Activated T-helper 1 cell treated with anti-CD3 and anti-CD28 coated beads, Interleukin-12 subunit alpha, Interleukin-12 subunit beta, Interleukin-2, Interleukin-4 antibody, amounts not matched to agents 30 ng/mL and 10 ng/mL and 1 ng/mL, durations not matched to agents 14 hours and 24 hours and 36 hours (primary cell): Measurements from ENCODE around the gene UGT2B7. TPM values are rescaled to one million over a fixed set of nuclear protein-coding genes. Genes with fewer than 3 reads are reported as not detected.
"Not testable (repeated sequence)": the region's sequence is repeated elsewhere in the genome, so short reads cannot be mapped to it uniquely, and the experiment has no call there.

Experiments used
- DNase-seq: peaks from one replicate; pipeline ENCODE4 v3.0.0; 2021; ENCODE audit warnings: low spot score
- H3K27ac Mint-ChIP-seq: one replicate; pipeline ENCODE4 v1.8.0; 2021; ENCODE audit warnings: mild to moderate bottlenecking, mixed read lengths
- H3K27me3 Mint-ChIP-seq: one replicate; pipeline ENCODE4 v1.8.0; 2022; ENCODE audit warnings: mild to moderate bottlenecking, moderate library complexity, mixed read lengths; ENCODE audit not compliant: insufficient read depth
- H3K36me3 Mint-ChIP-seq: one replicate; pipeline ENCODE4 v1.8.0; 2021; ENCODE audit warnings: low read depth, mixed read lengths
- H3K4me1 Mint-ChIP-seq: one replicate; pipeline ENCODE4 v1.8.0; 2021; ENCODE audit warnings: low read depth, mixed read lengths
- H3K4me3 Mint-ChIP-seq: one replicate; pipeline ENCODE4 v1.8.0; 2021; ENCODE audit warnings: mild to moderate bottlenecking, moderate library complexity, mixed read lengths
- H3K9me3 Mint-ChIP-seq: one replicate; pipeline ENCODE4 v1.8.0; 2021; ENCODE audit warnings: mixed read lengths
- intact Hi-C: fragments of 100-400 bp; cut with micrococcal nuclease; formaldehyde crosslinking; loops from one replicate; pipeline ENCODE4 v1.15.1; 2024
- total RNA-seq: library from RNA; stranded (reverse); gene quantifications from 2 replicates; pipeline ENCODE4 v1.2.3, GENCODE V29; 2022

UGT2B7 gene
- total RNA-seq, 1 donor from 2014 or later: not detected

DNA sequence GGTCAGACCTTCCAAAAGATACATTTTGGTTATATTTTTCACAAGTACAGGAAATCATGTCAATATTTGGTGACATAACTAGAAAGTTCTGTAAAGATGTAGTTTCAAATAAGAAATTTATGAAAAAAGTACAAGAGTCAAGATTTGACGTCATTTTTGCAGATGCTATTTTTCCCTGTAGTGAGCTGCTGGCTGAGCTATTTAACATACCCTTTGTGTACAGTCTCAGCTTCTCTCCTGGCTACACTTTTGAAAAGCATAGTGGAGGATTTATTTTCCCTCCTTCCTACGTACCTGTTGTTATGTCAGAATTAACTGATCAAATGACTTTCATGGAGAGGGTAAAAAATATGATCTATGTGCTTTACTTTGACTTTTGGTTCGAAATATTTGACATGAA, 536 bp downstream of the UGT2B7 start:
- intact Hi-C loops: no loop called here
- no peak overlapping the region for H3K4me3 Mint-ChIP-seq
- H3K27me3 Mint-ChIP-seq: no peaks in the 10 kb centered on the region
- no peaks in the 10 kb centered on the region for H3K4me1 Mint-ChIP-seq
- no peaks in the 10 kb centered on the region for H3K9me3 Mint-ChIP-seq
- no peak overlapping the region for H3K27ac Mint-ChIP-seq
- no peaks in the 10 kb centered on the region for H3K36me3 Mint-ChIP-seq
- DNase-seq: no peak

DNA sequence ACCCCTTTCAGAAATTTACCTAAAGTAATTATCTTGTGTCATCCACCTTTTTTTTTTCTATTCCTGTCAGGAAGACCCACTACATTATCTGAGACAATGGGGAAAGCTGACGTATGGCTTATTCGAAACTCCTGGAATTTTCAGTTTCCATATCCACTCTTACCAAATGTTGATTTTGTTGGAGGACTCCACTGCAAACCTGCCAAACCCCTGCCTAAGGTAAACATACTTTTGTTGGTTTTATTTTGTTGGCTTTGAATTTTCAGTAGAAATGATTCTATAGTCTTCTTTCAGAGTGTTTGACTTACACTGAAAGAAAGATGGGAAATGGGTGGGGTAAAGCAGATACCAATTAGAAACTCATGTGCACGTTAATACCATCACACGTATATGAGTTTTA, 2.2 kb downstream of the UGT2B7 start:
- Mint-ChIP-seq H3K4me1 (no peaks in the 10 kb centered on the region), H3K4me3 (no peak overlapping the region), H3K9me3 (no peaks in the 10 kb centered on the region), H3K36me3 (no peaks in the 10 kb centered on the region), H3K27me3 (no peaks in the 10 kb centered on the region), H3K27ac (no peak overlapping the region)
- no peak for DNase-seq
- intact Hi-C loops: no loop called here

GRCh38 chr4:69099910-69100309, 3.6 kb downstream of the UGT2B7 start:
- no peak for DNase-seq
- intact Hi-C loops: no loop called here
- Mint-ChIP-seq H3K27ac (no peak overlapping the region), H3K27me3 (no peaks in the 10 kb centered on the region), H3K9me3 (no peaks in the 10 kb centered on the region), H3K4me1 (no peaks in the 10 kb centered on the region), H3K36me3 (no peaks in the 10 kb centered on the region), H3K4me3 (no peak overlapping the region)

DNA sequence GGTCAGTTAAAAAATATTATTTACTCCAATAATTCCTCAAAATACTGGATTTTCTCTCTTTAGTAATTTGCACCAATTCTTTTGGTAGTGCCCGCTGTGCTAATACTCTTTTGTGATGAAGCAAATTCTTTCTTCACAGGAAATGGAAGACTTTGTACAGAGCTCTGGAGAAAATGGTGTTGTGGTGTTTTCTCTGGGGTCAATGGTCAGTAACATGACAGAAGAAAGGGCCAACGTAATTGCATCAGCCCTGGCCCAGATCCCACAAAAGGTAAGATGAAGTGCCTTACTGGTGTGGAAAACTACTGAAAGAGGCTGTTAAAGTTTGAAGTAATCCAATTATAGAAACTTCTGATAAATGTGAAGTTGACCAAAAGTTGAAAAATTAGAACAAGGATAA, 6.4 kb downstream of the UGT2B7 start:
- H3K27me3 Mint-ChIP-seq, H3K27ac Mint-ChIP-seq, H3K36me3 Mint-ChIP-seq, DNase-seq, intact Hi-C loops, H3K4me1 Mint-ChIP-seq, H3K4me3 Mint-ChIP-seq, H3K9me3 Mint-ChIP-seq: not testable (repeated sequence)

DNA sequence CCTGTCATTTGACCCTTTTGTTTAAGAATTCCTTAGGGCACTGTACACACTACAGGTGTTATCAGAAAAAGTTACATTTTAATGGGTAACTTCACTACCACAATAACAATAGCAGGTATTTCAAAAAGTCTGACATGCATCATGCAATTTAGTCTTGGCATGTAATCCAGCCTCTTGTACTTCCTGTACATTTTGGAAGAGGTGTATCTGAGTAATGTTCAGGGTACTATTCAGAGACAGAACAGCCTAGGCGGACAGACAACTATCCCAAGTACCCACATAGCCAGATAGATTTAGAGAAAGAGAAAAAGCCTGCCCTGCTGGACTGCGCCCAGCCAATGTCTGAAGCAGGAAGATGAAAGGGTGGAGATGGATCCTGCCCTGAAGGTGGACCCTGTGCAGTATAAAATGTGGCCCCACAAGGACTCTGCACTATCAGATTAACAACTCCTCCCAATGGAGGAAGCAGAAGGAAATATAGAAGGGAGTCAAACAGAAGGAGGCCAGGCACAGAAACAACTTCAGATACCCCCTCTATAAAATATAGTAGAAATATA, 8.5 kb downstream of the UGT2B7 start:
- no peaks in the 10 kb centered on the region for H3K36me3 Mint-ChIP-seq
- H3K9me3 Mint-ChIP-seq: no peaks in the 10 kb centered on the region
- intact Hi-C loops: no loop called here
- no peak overlapping the region for H3K4me3 Mint-ChIP-seq
- H3K4me1 Mint-ChIP-seq: no peaks in the 10 kb centered on the region
- no peak for DNase-seq
- H3K27ac Mint-ChIP-seq: no peak overlapping the region
- no peaks in the 10 kb centered on the region for H3K27me3 Mint-ChIP-seq

- intact Hi-C loops: not testable (repeated sequence)
Observed at GRCh38 chr4:69115151-69115850, 19.0 kb downstream of the UGT2B7 start.

GRCh38 chr4:69115851-69116213, 19.6 kb downstream of the UGT2B7 start:
- no peaks in the 10 kb centered on the region for H3K4me1 Mint-ChIP-seq
- DNase-seq: no peak
- no peak overlapping the region for H3K4me3 Mint-ChIP-seq
- H3K27ac Mint-ChIP-seq: no peak overlapping the region
- intact Hi-C loops: no loop called here
- no peaks in the 10 kb centered on the region for H3K9me3 Mint-ChIP-seq
- H3K27me3 Mint-ChIP-seq: no peaks in the 10 kb centered on the region
- no peaks in the 10 kb centered on the region for H3K36me3 Mint-ChIP-seq

More at GRCh38 chr4:69115151-69115850, 19.0 kb downstream of the UGT2B7 start:
- not testable (repeated sequence) for H3K36me3 Mint-ChIP-seq, H3K4me1 Mint-ChIP-seq, H3K27ac Mint-ChIP-seq, DNase-seq, H3K4me3 Mint-ChIP-seq, H3K9me3 Mint-ChIP-seq, H3K27me3 Mint-ChIP-seq

GRCh38 chr4:69116645-69117321, 20.5 kb downstream of the UGT2B7 start:
- Mint-ChIP-seq H3K4me3 (no peak overlapping the region), H3K4me1 (no peaks in the 10 kb centered on the region), H3K27me3 (no peaks in the 10 kb centered on the region), H3K27ac (no peak overlapping the region), H3K36me3 (no peaks in the 10 kb centered on the region), H3K9me3 (no peaks in the 10 kb centered on the region)
- no peak for DNase-seq
- intact Hi-C loops: no loop called here

GRCh38 chr4:69120870-69121269, 24.6 kb downstream of the UGT2B7 start:
- H3K9me3 Mint-ChIP-seq: no peaks in the 10 kb centered on the region
- no peak overlapping the region for H3K4me3 Mint-ChIP-seq
- intact Hi-C loops: no loop called here
- no peaks in the 10 kb centered on the region for H3K4me1 Mint-ChIP-seq
- no peaks in the 10 kb centered on the region for H3K36me3 Mint-ChIP-seq
- no peak overlapping the region for H3K27ac Mint-ChIP-seq
- DNase-seq: no peak
- no peaks in the 10 kb centered on the region for H3K27me3 Mint-ChIP-seq

- intact Hi-C loops: no loop called here
- no peaks in the 10 kb centered on the region for H3K4me1 Mint-ChIP-seq
- no peak overlapping the region for H3K4me3 Mint-ChIP-seq
- DNase-seq: no peak
- no peaks in the 10 kb centered on the region for H3K36me3 Mint-ChIP-seq
- no peak overlapping the region for H3K27ac Mint-ChIP-seq
- H3K9me3 Mint-ChIP-seq: no peaks in the 10 kb centered on the region
- no peaks in the 10 kb centered on the region for H3K27me3 Mint-ChIP-seq
Observed at GRCh38 chr4:69122476-69122875, 26.2 kb downstream of the UGT2B7 start.

DNA sequence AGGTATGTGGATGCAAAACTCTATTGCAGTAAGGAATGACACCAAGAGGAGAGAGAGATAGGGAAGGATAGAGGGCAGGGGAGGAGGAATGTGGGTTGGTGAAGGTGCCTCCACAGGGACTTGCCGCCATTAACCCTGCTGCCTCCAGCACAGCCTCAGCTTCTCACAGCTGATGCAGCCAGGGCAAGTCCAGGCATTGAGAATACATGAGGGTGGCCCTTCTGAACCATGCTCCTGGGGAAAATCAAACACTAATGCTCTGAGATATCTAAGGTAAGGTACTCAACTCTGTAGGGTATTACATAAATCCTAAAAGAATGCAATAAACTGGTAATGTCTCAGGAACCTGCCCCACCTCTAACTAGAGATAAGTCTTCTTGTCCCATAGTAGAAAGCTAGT, 28.7 kb downstream of the UGT2B7 start:
- no peak for DNase-seq
- intact Hi-C loops: no loop called here
- no peaks in the 10 kb centered on the region for H3K4me1 Mint-ChIP-seq
- no peaks in the 10 kb centered on the region for H3K36me3 Mint-ChIP-seq
- no peaks in the 10 kb centered on the region for H3K27me3 Mint-ChIP-seq
- no peak overlapping the region for H3K4me3 Mint-ChIP-seq
- H3K27ac Mint-ChIP-seq: no peak overlapping the region
- no peaks in the 10 kb centered on the region for H3K9me3 Mint-ChIP-seq

DNA sequence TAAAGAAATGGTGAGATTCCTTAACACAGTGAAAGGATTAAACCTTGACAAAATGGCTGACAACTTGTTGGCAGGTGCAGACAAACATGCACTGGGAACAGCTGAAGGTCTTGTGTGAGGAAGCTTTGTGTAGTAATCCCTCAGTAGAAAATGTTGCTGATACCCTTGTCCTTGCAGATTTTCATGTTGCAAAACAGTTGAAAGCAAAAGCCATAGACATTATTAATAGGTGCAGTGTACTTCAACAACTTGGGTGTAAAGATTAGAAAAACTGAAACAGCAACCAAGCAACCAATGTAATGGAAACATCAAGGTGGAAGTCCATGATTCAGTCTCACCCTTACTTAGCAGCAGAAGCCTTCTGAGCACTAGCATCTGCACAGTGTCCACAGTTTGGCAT, 29.8 kb downstream of the UGT2B7 start:
- no peaks in the 10 kb centered on the region for H3K36me3 Mint-ChIP-seq
- no peaks in the 10 kb centered on the region for H3K9me3 Mint-ChIP-seq
- H3K27ac Mint-ChIP-seq: no peak overlapping the region
- H3K4me1 Mint-ChIP-seq: no peaks in the 10 kb centered on the region
- no peak overlapping the region for H3K4me3 Mint-ChIP-seq
- intact Hi-C loops: no loop called here
- no peaks in the 10 kb centered on the region for H3K27me3 Mint-ChIP-seq
- DNase-seq: no peak

GRCh38 chr4:69133993-69134392, 37.7 kb downstream of the UGT2B7 start:
- H3K9me3 Mint-ChIP-seq: no peaks in the 10 kb centered on the region
- no peaks in the 10 kb centered on the region for H3K4me1 Mint-ChIP-seq
- DNase-seq: no peak
- H3K36me3 Mint-ChIP-seq: no peaks in the 10 kb centered on the region
- no peak overlapping the region for H3K27ac Mint-ChIP-seq
- peaks cover 3% of the 10 kb centered on the region for H3K27me3 Mint-ChIP-seq
- intact Hi-C loops: no loop called here
- no peak overlapping the region for H3K4me3 Mint-ChIP-seq
